SU-DHL-6 (cell line): ENCODE results near the gene LEP.
"Not testable (repeated sequence)": the region's sequence is repeated elsewhere in the genome, so short reads cannot be mapped to it uniquely, and the experiment has no call there.

ENCODE experiments used
- H2AFZ ChIP-seq: fragments of 200-600 bp; sonication (generic); 2 replicates; pipeline ENCODE4 v1.6.1; 2014; ENCODE audit warnings: low read depth, mild to moderate bottlenecking, moderate library complexity, mixed read lengths, antibody characterized with exemption, low read length; ENCODE audit not compliant: severe bottlenecking
- H3F3A ChIP-seq: fragments of 200-600 bp; shearing (Covaris generic); 2 replicates; pipeline ENCODE4 v1.6.0; 2016; ENCODE audit warnings: antibody characterized with exemption, mild to moderate bottlenecking; ENCODE audit not compliant: insufficient read depth
- H3K27ac ChIP-seq: fragments of 200-600 bp; sonication (generic); 2 replicates; pipeline ENCODE4 v1.5.1; 2016; ENCODE audit warnings: low read depth, mild to moderate bottlenecking, low read length, moderate library complexity, mixed read lengths
- H3K27me3 ChIP-seq: fragments of 200-600 bp; sonication (generic), shearing (Covaris generic); 2 replicates; pipeline ENCODE4 v1.6.0; 2014; ENCODE audit warnings: mild to moderate bottlenecking, low read length
- H3K36me3 ChIP-seq: fragments of 200-600 bp; sonication (generic); 2 replicates; pipeline ENCODE4 v1.6.1; 2014; ENCODE audit warnings: mild to moderate bottlenecking, low read length, mixed read lengths
- H3K4me2 ChIP-seq: fragments of 300-600, 200-600 bp; shearing (Covaris generic), sonication (generic); 2 replicates; pipeline ENCODE4 v1.6.0; 2014; ENCODE audit warnings: low read length, low read depth, mild to moderate bottlenecking; ENCODE audit not compliant: poor library complexity, severe bottlenecking
- H3K4me3 ChIP-seq: fragments of 200-600 bp; sonication (generic); 2 replicates; pipeline ENCODE4 v1.5.1; 2014; ENCODE audit warnings: antibody characterized with exemption, low read length, mild to moderate bottlenecking, mixed read lengths; ENCODE audit not compliant: insufficient read depth, poor library complexity, severe bottlenecking
- H3K79me2 ChIP-seq: fragments of 200-600 bp; sonication (generic); 2 replicates; pipeline ENCODE4 v1.6.1; 2014; ENCODE audit warnings: mild to moderate bottlenecking, low read length, moderate library complexity; ENCODE audit not compliant: insufficient read depth
- H3K9ac ChIP-seq: fragments of 200-600 bp; sonication (generic); 2 replicates; pipeline ENCODE4 v1.7.0; 2014; ENCODE audit warnings: mild to moderate bottlenecking, low read length
- H3K9me2 ChIP-seq: fragments of 200-600 bp; sonication (generic); replicated peaks from 2 replicates; pipeline ENCODE4 v1.6.1; 2014; ENCODE audit warnings: low read length; ENCODE audit not compliant: insufficient read depth
- H3K9me3 ChIP-seq: fragments of 200-600 bp; sonication (generic); 2 replicates; pipeline ENCODE4 v1.6.1; 2014; ENCODE audit warnings: low read length, mixed read lengths; ENCODE audit not compliant: insufficient read depth
- H4K20me1 ChIP-seq: fragments of 200-600 bp; sonication (generic); 2 replicates; pipeline ENCODE4 v1.6.1; 2014; ENCODE audit warnings: low read depth, mild to moderate bottlenecking, antibody characterized with exemption, low read length, moderate library complexity, mixed read lengths
- EZH2phosphoT487 ChIP-seq: fragments of 200-600 bp; sonication (generic), shearing (Covaris generic); conservative IDR thresholded peaks from 2 replicates; pipeline ENCODE4 v1.6.1; 2018; ENCODE audit warnings: mild to moderate bottlenecking, antibody characterized with exemption, low read length, moderate library complexity, mixed read lengths
- TF ChIP-seq, protein P1 (sequence below): fragments of 200-600 bp; sonication (generic); IDR thresholded peaks from one replicate; pipeline ENCODE4 v1.5.1; 2017; ENCODE audit warnings: antibody characterized with exemption, mild to moderate bottlenecking, low read length, moderate library complexity; ENCODE audit not compliant: insufficient read depth, poor library complexity, severe bottlenecking

The LEP gene

DNA sequence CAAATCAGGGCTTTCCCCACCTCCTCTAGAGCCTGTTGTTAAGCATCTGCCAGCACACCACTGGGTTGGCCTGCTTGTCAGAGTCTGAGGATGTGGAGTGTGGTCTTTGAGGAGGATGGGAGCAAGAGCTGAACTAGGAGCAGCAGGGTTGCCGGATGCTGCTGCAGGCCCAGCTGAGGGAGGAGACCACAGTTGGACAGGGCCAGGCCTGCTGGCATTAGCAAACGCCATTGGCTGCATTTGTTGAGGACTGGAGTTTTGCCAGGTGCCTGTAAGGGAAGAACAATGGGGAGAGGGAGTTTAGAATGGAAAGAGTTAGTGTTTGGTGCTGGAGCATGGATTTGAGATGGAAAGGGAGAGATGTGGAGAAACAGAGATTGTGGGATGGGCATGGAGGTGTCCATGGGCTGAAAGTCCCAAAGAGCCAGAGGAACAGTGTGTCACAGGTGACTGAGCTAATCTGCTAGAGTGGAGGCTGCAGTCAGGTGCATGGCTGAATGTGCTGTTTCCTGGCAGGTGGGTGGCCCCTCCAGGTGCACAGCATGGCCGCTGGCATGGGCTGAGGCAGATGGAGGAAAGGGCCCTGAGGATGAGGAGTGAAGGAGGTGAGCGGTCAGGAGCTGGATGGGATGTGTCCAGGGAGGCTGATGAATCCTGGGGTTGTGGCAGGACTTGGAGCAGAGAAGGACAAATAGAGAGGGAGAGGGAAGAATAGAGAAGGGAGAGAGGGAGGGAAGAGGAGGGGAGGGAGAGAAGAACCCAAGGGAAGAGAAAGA, 40.7 kb downstream of the LEP start:
- H3K9ac ChIP-seq = no peak overlapping the region
- no peak overlapping the region for H3K27ac ChIP-seq
- H3K79me2 ChIP-seq = no peaks in the 10 kb centered on the region
- no peaks in the 10 kb centered on the region for H4K20me1 ChIP-seq
- no peaks in the 10 kb centered on the region for H3F3A ChIP-seq
- 0 out of 2 replicates have a peak, but pooled peaks cover 4% of the 10 kb centered on the region for H3K9me3 ChIP-seq
- no peaks in the 10 kb centered on the region for H3K27me3 ChIP-seq
- H3K4me2 ChIP-seq = no peak overlapping the region
- TF ChIP-seq, protein P1, sequence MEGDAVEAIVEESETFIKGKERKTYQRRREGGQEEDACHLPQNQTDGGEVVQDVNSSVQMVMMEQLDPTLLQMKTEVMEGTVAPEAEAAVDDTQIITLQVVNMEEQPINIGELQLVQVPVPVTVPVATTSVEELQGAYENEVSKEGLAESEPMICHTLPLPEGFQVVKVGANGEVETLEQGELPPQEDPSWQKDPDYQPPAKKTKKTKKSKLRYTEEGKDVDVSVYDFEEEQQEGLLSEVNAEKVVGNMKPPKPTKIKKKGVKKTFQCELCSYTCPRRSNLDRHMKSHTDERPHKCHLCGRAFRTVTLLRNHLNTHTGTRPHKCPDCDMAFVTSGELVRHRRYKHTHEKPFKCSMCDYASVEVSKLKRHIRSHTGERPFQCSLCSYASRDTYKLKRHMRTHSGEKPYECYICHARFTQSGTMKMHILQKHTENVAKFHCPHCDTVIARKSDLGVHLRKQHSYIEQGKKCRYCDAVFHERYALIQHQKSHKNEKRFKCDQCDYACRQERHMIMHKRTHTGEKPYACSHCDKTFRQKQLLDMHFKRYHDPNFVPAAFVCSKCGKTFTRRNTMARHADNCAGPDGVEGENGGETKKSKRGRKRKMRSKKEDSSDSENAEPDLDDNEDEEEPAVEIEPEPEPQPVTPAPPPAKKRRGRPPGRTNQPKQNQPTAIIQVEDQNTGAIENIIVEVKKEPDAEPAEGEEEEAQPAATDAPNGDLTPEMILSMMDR = no peak
- no peak for TF ChIP-seq EZH2phosphoT487
- H3K36me3 ChIP-seq = no peaks in the 10 kb centered on the region
- H3K9me2 ChIP-seq = no peaks in the 10 kb centered on the region
- H2AFZ ChIP-seq = no peak overlapping the region
- H3K4me3 ChIP-seq = no peak overlapping the region

DNA sequence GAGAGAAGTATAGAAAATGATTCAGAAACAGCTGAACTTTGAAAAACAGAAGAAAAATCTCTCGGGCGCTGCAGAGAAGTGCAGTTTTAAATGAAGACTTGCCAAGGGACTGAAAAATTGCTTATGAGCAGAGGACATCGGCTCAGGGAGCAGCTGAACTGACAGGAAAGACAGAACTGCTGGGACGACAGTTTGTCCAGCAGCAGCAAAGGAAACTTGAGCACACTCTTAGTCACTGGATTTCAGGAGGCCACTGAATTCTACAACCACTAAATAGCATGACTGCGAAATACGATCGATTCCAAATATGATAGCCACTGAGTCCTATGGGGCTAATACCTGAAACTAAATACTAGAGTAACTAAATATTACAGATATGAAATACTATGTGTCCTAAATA, 43.0 kb downstream of the LEP start:
- Histone ChIP-seq H3K4me2 (no peak overlapping the region), H3K27ac (no peak overlapping the region), H3K9ac (no peak overlapping the region), H3K79me2 (no peaks in the 10 kb centered on the region), H3K9me2 (no peaks in the 10 kb centered on the region), H3K4me3 (no peak overlapping the region), H3K27me3 (no peaks in the 10 kb centered on the region), H3F3A (no peaks in the 10 kb centered on the region), H3K9me3 (0 out of 2 replicates have a peak, but pooled peaks cover 4% of the 10 kb centered on the region), H2AFZ (no peak overlapping the region), H4K20me1 (no peaks in the 10 kb centered on the region), H3K36me3 (no peaks in the 10 kb centered on the region)
- TF ChIP-seq, protein P1 = no peak
- TF ChIP-seq EZH2phosphoT487 = no peak

DNA sequence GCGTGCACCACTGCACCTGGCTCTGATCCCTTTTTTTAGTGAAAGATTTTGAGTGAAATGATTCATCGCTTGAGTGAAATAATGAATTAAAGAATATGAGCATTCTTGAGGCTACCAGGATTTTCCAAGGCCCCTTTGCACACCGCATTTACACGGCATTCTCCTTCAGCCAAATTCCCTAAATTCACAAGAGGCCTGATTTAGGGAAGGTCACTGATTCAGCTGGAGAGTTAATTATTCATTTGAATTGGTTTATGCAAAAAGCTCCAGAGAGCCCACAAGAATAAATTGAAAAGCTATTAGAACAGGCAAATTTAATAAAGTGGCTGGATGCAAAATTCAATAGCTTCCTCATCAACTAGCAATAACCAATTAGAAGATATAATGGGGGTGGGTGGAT, 46.5 kb downstream of the LEP start:
- H3K9ac ChIP-seq = no peak overlapping the region
- no peaks in the 10 kb centered on the region for H3K79me2 ChIP-seq
- H3K36me3 ChIP-seq = no peaks in the 10 kb centered on the region
- H3K4me2 ChIP-seq = no peak overlapping the region
- H3K27me3 ChIP-seq = no peaks in the 10 kb centered on the region
- no peak overlapping the region for H2AFZ ChIP-seq
- H3K27ac ChIP-seq = no peak overlapping the region
- no peaks in the 10 kb centered on the region for H4K20me1 ChIP-seq
- TF ChIP-seq EZH2phosphoT487 = no peak
- TF ChIP-seq, protein P1 = no peak
- H3K9me3 ChIP-seq = no peaks in the 10 kb centered on the region
- no peaks in the 10 kb centered on the region for H3F3A ChIP-seq
- no peaks in the 10 kb centered on the region for H3K9me2 ChIP-seq
- no peak overlapping the region for H3K4me3 ChIP-seq

DNA sequence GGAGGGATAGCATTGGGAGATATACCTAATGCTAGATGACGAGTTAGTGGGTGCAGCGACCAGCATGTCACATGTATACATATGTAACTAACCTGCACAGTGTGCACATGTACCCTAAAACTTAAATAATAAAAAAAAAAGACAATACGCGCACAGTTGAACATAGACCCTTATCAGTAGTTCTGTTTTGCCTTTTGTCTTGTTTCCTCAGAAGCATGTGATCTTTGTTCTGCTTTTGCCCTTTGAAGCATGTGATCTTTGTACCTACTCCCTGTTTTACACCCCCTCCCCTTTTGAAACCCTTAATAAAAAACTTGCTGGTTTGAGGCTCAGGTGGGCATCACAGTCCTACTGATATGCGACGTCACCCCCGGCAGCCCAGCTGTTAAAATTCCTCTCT, 56.9 kb downstream of the LEP start:
- H3K79me2 ChIP-seq, H3K36me3 ChIP-seq, H3K4me3 ChIP-seq, H3K9me3 ChIP-seq, H3K9ac ChIP-seq, H3F3A ChIP-seq, H3K9me2 ChIP-seq, H2AFZ ChIP-seq, H3K27me3 ChIP-seq, H3K27ac ChIP-seq, H4K20me1 ChIP-seq, H3K4me2 ChIP-seq: not testable (repeated sequence)
